H1 (cell line): ENCODE data around the gene MPP2. TPM values are rescaled to one million over a fixed set of nuclear protein-coding genes. Genes with fewer than 3 reads are reported as not detected.

Experiments used
- CTCF ChIA-PET: fragments of 300-600 bp; sonication (Branson Sonifier 250); formaldehyde crosslinking; loops from one replicate; lab custom pipeline; 2021; ENCODE audit not compliant: partially characterized antibody; lab: Charles Lee
- POLR2A ChIA-PET: fragments of 300-600 bp; sonication (Branson Sonifier 250); formaldehyde crosslinking; loops from one replicate; lab custom pipeline; 2021; ENCODE audit warnings: inconsistent platforms; ENCODE audit not compliant: partially characterized antibody; lab: Charles Lee
- DNase-seq, 2 experiments: peaks; one replicate each; pipeline versions ENCODE4 v3.0.0 to v3.0.0-alpha.2; 2010 to 2022; ENCODE audit warnings: low spot score in 2 of 2, low read depth in 1 of 2, mixed read lengths in 1 of 2
- FAIRE-seq: peaks from 2 replicates; lab custom pipeline; 2011; peaks lifted over from hg19 to GRCh38; lab: Jason Lieb, UNC
- H2AFZ ChIP-seq: 2 replicates; pipeline ENCODE4 v1.8.1; 2012; ENCODE audit warnings: low read length, inconsistent platforms
- H2AK5ac ChIP-seq: 2 replicates; pipeline ENCODE4 v1.6.1; 2013; ENCODE audit warnings: low read depth, low read length
- H2BK120ac ChIP-seq: replicated peaks from 2 replicates; pipeline ENCODE3; 2013; ENCODE audit warnings: low read depth, low read length, inconsistent platforms
- H2BK12ac ChIP-seq: 2 replicates; pipeline ENCODE4 v1.6.1; 2013; ENCODE audit warnings: low read depth, low read length
- H2BK15ac ChIP-seq: 2 replicates; pipeline ENCODE4 v1.6.1; 2013; ENCODE audit warnings: low read length
- H2BK20ac ChIP-seq: 2 replicates; pipeline ENCODE4 v1.6.1; 2013; ENCODE audit warnings: low read length
- H2BK5ac ChIP-seq: 2 replicates; pipeline ENCODE4 v1.6.1; 2013; ENCODE audit warnings: low read depth, low read length
- H3K14ac ChIP-seq: 2 replicates; pipeline ENCODE4 v1.6.1; 2013; ENCODE audit warnings: inconsistent platforms; ENCODE audit not compliant: insufficient read length
- H3K18ac ChIP-seq: 2 replicates; pipeline ENCODE4 v1.6.1; 2013; ENCODE audit warnings: low read length; ENCODE audit errors: extremely low read depth
- H3K23ac ChIP-seq: 2 replicates; pipeline ENCODE4 v1.6.1; 2013; ENCODE audit warnings: inconsistent platforms; ENCODE audit not compliant: insufficient read length
- H3K23me2 ChIP-seq: 2 replicates; pipeline ENCODE4 v1.6.1; 2013; ENCODE audit warnings: low read depth, low read length
- H3K27ac ChIP-seq: 2 replicates; pipeline ENCODE4 v1.6.1; 2011; ENCODE audit warnings: low read depth, low read length, inconsistent platforms
- H3K27me3 ChIP-seq, 4 experiments: replicated peaks in 1 of 4; 1 replicate in 1 of 4; 2 replicates in 3 of 4; pipeline versions ENCODE4 v1.6.1 to v1.8.1; 2011 to 2013; ENCODE audit warnings: low read length in 3 of 4, mild to moderate bottlenecking in 3 of 4, inconsistent platforms in 2 of 4, mixed read lengths in 2 of 4, moderate library complexity in 1 of 4; ENCODE audit not compliant: control insufficient read depth in 3 of 4, insufficient read depth in 3 of 4; ENCODE audit errors: extremely low read depth in 1 of 4
- H3K36me3 ChIP-seq, 4 experiments: 2 replicates each; pipeline versions ENCODE4 v1.6.1 to v1.8.1; 2011 to 2013; ENCODE audit warnings: mild to moderate bottlenecking in 4 of 4, low read length in 3 of 4, moderate library complexity in 2 of 4, control low read depth in 1 of 4, inconsistent platforms in 1 of 4; ENCODE audit not compliant: insufficient read depth in 4 of 4, control insufficient read depth in 2 of 4
- H3K4ac ChIP-seq: replicated peaks from 2 replicates; pipeline ENCODE3; 2013; ENCODE audit warnings: low read length, low read depth, mixed read lengths, inconsistent platforms; ENCODE audit not compliant: insufficient read length
- H3K4me1 ChIP-seq, 4 experiments: replicated peaks in 1 of 4; 1 replicate in 1 of 4; 2 replicates in 3 of 4; pipeline versions ENCODE4 v1.6.1 to v1.8.1; 2011 to 2013; ENCODE audit warnings: low read length in 3 of 4, inconsistent platforms in 2 of 4, mixed read lengths in 1 of 4; ENCODE audit not compliant: insufficient read depth in 4 of 4, control insufficient read depth in 3 of 4
- H3K4me2 ChIP-seq, 2 experiments: 2 replicates each; pipeline versions ENCODE4 v1.6.1 to v1.8.1; 2011 to 2013; ENCODE audit warnings: low read depth in 2 of 2, low read length in 2 of 2, control low read depth in 1 of 2, inconsistent platforms in 1 of 2, mild to moderate bottlenecking in 1 of 2; ENCODE audit not compliant: insufficient read depth in 1 of 2
- H3K4me3 ChIP-seq, 4 experiments: fragments of 200-600, 300-600 bp in 1 of 4; sonication (generic), shearing (Covaris generic), sonication (Bioruptor Twin) in 1 of 4; 2 replicates each; pipeline versions ENCODE4 v1.5.1 to v1.8.1; 2011 to 2016; ENCODE audit warnings: low read length in 4 of 4, low read depth in 3 of 4, control low read depth in 2 of 4, inconsistent platforms in 2 of 4, mild to moderate bottlenecking in 2 of 4, mixed read lengths in 1 of 4, moderate library complexity in 1 of 4; ENCODE audit not compliant: insufficient read depth in 2 of 4; ENCODE audit errors: extremely low read depth in 1 of 4
- H3K56ac ChIP-seq: replicated peaks from 2 replicates; pipeline ENCODE3; 2013; ENCODE audit warnings: low read depth, mild to moderate bottlenecking, mixed read lengths, low read length, inconsistent platforms; ENCODE audit not compliant: insufficient read length
- H3K79me1 ChIP-seq: 2 replicates; pipeline ENCODE4 v1.6.1; 2013; ENCODE audit warnings: low read depth, low read length, control low read depth
- H3K79me2 ChIP-seq, 2 experiments: 2 replicates each; pipeline versions ENCODE4 v1.6.1 to v1.8.1; 2012 to 2013; ENCODE audit warnings: low read length in 2 of 2, mild to moderate bottlenecking in 2 of 2, inconsistent platforms in 1 of 2; ENCODE audit not compliant: insufficient read depth in 2 of 2, control insufficient read depth in 1 of 2
- H3K9ac ChIP-seq, 4 experiments: replicated peaks in 1 of 4; 1 replicate in 1 of 4; 2 replicates in 3 of 4; pipeline versions ENCODE4 v1.6.1 to v1.8.1; 2011 to 2013; ENCODE audit warnings: low read depth in 3 of 4, low read length in 3 of 4, control low read depth in 2 of 4, mild to moderate bottlenecking in 2 of 4, moderate library complexity in 2 of 4, inconsistent platforms in 1 of 4; ENCODE audit errors: extremely low read depth in 1 of 4
- H3K9me3 ChIP-seq, 2 experiments: 2 replicates each; pipeline versions ENCODE4 v1.6.1 to v1.8.1; 2012 to 2013; ENCODE audit warnings: mild to moderate bottlenecking in 2 of 2, moderate library complexity in 2 of 2, control low read depth in 1 of 2, inconsistent platforms in 1 of 2, low read depth in 1 of 2, low read length in 1 of 2, mixed read lengths in 1 of 2; ENCODE audit not compliant: insufficient read depth in 2 of 2
- H4K20me1 ChIP-seq, 2 experiments: replicated peaks in 1 of 2; 2 replicates each; pipeline versions ENCODE3 to v1.8.1; 2011 to 2013; ENCODE audit warnings: inconsistent platforms in 2 of 2, low read length in 2 of 2, mild to moderate bottlenecking in 1 of 2; ENCODE audit not compliant: insufficient read depth in 2 of 2, control insufficient read depth in 1 of 2
- H4K5ac ChIP-seq: 2 replicates; pipeline ENCODE4 v1.6.1; 2013; ENCODE audit warnings: low read length, low read depth, mixed read lengths, inconsistent platforms; ENCODE audit not compliant: insufficient read length
- H4K8ac ChIP-seq: 2 replicates; pipeline ENCODE4 v1.8.0; 2013; ENCODE audit warnings: mild to moderate bottlenecking, moderate library complexity, low read length, inconsistent platforms; ENCODE audit not compliant: insufficient read depth; ENCODE audit errors: extremely low read depth
- H4K91ac ChIP-seq: replicated peaks from 2 replicates; pipeline ENCODE3; 2013; ENCODE audit warnings: low read length, mixed read lengths, inconsistent platforms; ENCODE audit not compliant: insufficient read length
- GABPA ChIP-seq: IDR thresholded peaks from 2 replicates; pipeline ENCODE4 v1.6.1; 2011; ENCODE audit warnings: mild to moderate bottlenecking, low read length, moderate library complexity, borderline replicate concordance; ENCODE audit not compliant: insufficient read depth
- MAFK ChIP-seq: IDR thresholded peaks from 2 replicates; pipeline ENCODE4 v1.6.1; 2012; ENCODE audit warnings: low read depth, mild to moderate bottlenecking, improper control_type of control experiment, low read length
- NANOG ChIP-seq: IDR thresholded peaks from 2 replicates; pipeline ENCODE4 v1.6.1; 2011; ENCODE audit warnings: low read length, low read depth, mild to moderate bottlenecking, inconsistent platforms; ENCODE audit not compliant: insufficient read depth, poor library complexity, severe bottlenecking
- SP4 ChIP-seq: IDR thresholded peaks from 2 replicates; pipeline ENCODE4 v1.6.1; 2012; ENCODE audit warnings: low read length, inconsistent platforms
- TEAD4 ChIP-seq: IDR thresholded peaks from 2 replicates; pipeline ENCODE4 v1.6.1; 2012; ENCODE audit warnings: low read depth, low read length, inconsistent platforms, mixed read lengths
- WGBS, 2 experiments: shearing (Covaris generic) in 1 of 2; methylation state at CpG; one replicate each; pipeline versions ENCODE4 v1.1.6 to v1.1.7; 2013 to 2015; ENCODE audit warnings: low lambda C conversion rate in 2 of 2, mixed read lengths in 2 of 2, inconsistent platforms in 1 of 2, low coverage in 1 of 2, missing lambda C conversion rate in 1 of 2; ENCODE audit not compliant: insufficient replicate concordance in 2 of 2, insufficient coverage in 1 of 2, insufficient read length in 1 of 2; ENCODE audit errors: extremely low coverage in 1 of 2, missing lambda C conversion rate in 1 of 2; 5-methylcytosine and 5-hydroxymethylcytosine counted together
- polyA plus RNA-seq, 7 experiments: library from polyadenylated mRNA; depleted of rRNA in 3 of 7; stranded (reverse) in 5 of 7; unstranded in 2 of 7; fragments of >200 nt in 5 of 7; fragments of 200-250 nt in 2 of 7; gene quantifications; 1 replicate in 5 of 7; 2 replicates in 1 of 7; 4 replicates in 1 of 7; pipeline versions ENCODE4 v1.2.1 to v1.2.3, GENCODE V29; 2011 to 2013; ENCODE audit warnings: missing spikeins in 2 of 7, mixed read lengths in 2 of 7
- total RNA-seq: library from RNA; stranded (reverse); fragmentation: NEBNext Ultra II Directional; extraction: Animal tissue kit (Norgen Biotek cat#: 25700); gene quantifications from 2 replicates; pipeline ENCODE4 v1.2.1, GENCODE V29; 2021

The MPP2 gene
- total and polyA plus RNA-seq, 2 of the 8 experiments (the other 6 are each of a cell fraction or from before 2014, with no cell fraction given): 30.9 to 34.1 TPM

DNA sequence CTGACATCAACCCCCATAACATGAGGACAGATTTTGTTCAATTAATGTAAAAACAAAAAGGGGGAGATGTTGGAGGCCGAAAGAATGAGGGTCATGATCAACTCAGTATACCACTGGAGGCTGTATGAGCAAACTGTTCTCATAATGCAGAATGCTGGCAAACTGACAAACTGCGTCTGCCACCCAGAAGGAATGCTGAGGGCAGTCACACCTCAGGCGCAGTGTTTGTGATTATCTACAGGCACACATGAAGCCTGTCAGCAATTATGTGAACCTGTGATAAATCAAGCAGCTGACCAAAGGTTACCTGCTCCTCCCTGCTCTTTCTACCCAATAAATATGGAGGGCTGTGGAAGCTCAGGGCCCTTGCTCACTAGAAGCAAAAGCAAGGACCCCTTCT lies 33.0 kb downstream of the MPP2 start:
- Histone ChIP-seq H3K4me2 (no peak overlapping the region), H3K36me3 (no peaks in the 10 kb centered on the region), H3K56ac (no peak overlapping the region), H4K20me1 (peaks cover 0 to 2% of the 10 kb centered on the region in 2 experiments), H2BK20ac (no peak overlapping the region), H3K9me3 (no peaks in the 10 kb centered on the region), H2BK15ac (no peak overlapping the region; the same call in 1 of the 2 replicates), H4K91ac (no peak overlapping the region), H2AFZ (no peak overlapping the region), H4K8ac (no peak overlapping the region), H3K9ac (no peak overlapping the region), H3K27ac (no peak overlapping the region), H3K18ac (no peak overlapping the region), H3K23me2 (no peaks in the 10 kb centered on the region)
- FAIRE-seq: no peak
- CTCF ChIA-PET: interaction anchor here (0.8 to 10.0 kb wide), 3 partner anchors 26 to 85 kb away, joined by 3 to 403 read pairs (median 4); partner anchors contain the start of genes CD300LG and MPP2
- TF ChIP-seq MAFK (no peak), TEAD4 (no peak), GABPA (no peak), SP4 (no peak), NANOG (no peak)
- TF ChIP-seq, all 59 proteins: peak for 0
- Histone ChIP-seq H3K4me3 (no peak overlapping the region), H3K79me2 (no peaks in the 10 kb centered on the region), H2AK5ac (no peak overlapping the region), H3K27me3 (peaks cover 0 to 3% (median 0%) of the 10 kb centered on the region in 4 experiments; a peak in 1 of 7 replicates), H3K4me1 (peaks cover 0 to 7% (median 5%) of the 10 kb centered on the region in 4 experiments; a peak in 5 of 7 replicates), H3K14ac (no peak overlapping the region), H3K23ac (no peak overlapping the region), H2BK5ac (no peak overlapping the region), H3K4ac (no peak overlapping the region), H3K79me1 (no peaks in the 10 kb centered on the region), H2BK12ac (no peak overlapping the region), H4K5ac (no peak overlapping the region), H2BK120ac (no peak overlapping the region)
- POLR2A ChIA-PET: no interaction called here
- WGBS, 2 experiments: 84% methylated on average over 3 of the region's 3 CpGs; no CpG with 5 or more reads in 1 of the 2 experiments
- no peak for DNase-seq
